Measurements from ENCODE around the gene TRPM4. TPM values are rescaled to one million over a fixed set of nuclear protein-coding genes. Genes with fewer than 3 reads are reported as not detected.
A peak's percentile ranks its signal among the peaks of the same experiment; 100 is the strongest.

Gene TRPM4
- total and polyA plus RNA-seq, 2 of the 13 experiments (the other 11 are each of a cell fraction or from before 2014, with no cell fraction given), result 1.9 to 4.3 TPM

DNA sequence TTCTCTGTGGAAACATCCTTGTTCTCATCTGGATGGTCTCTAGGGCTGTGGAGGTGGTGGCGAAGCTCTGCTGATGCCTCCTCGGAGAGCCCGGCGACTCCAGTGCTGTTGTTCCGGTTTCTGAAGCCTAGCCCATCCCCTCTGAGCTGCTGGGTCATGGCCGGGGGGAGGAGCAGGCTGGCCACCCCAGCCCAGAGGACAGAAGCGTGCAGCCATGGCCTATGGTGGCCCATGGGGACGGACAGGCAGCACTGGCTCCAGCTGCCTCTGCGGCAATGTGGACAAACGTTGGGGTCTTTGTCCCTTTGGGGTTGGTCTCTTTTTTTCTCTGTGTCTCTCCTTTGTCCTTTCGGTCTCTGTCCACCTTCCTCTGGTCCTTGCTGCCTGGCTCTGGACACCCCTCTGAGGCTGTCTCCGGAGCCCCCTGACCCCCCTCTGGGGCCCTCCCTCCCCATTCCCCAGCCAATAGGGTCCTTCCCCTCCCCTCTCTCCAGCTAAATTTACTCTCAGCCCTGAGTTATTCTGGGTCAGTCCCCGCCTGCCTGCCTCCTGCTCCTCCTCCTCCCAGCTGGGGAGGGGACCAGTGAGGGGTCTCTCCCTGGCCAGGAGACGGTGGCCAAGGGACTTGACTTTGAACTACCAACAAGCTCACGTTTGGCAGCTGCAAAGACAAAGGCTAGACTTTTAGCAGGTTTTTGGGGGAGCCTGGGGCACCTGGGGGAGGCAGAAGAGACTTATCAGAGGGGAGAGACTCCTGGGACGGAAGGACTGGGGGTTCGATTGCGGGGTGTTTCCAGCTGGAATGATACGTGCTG, 2.4 kb upstream of the TRPM4 start, which contains the start of gene HRC (continued):
- TF ChIP-seq HMGXB4 (CRISPR knock-in tag; IDR thresholded peaks at IDR 0.05; ENCODE audit: borderline replicate concordance in 1 of 2, low read depth in 1 of 2) (0 out of 4 replicates have a peak, but pooled peaks of 1 of the 2 experiments have one; percentile 24), HNRNPH1 (optimal IDR thresholded peaks at IDR 0.05; ENCODE audit: low read depth, low read length) (no peak), NR2C2 (CRISPR knock-in tag; IDR thresholded peaks at IDR 0.05; ENCODE audit: borderline replicate concordance) (peak; percentile 71), ZNF552 (CRISPR knock-in tag; IDR thresholded peaks at IDR 0.05; ENCODE audit: borderline replicate concordance) (no peak), ZNF263 (CRISPR knock-in tag; IDR thresholded peaks at IDR 0.05) (0 out of 2 replicates have a peak, but pooled peaks have one; percentile 30), ESRRA (CRISPR knock-in tag; IDR thresholded peaks at IDR 0.05; ENCODE audit: low read depth) (0 out of 2 replicates have a peak, but pooled peaks have one; percentile 33), ZNF691 (CRISPR knock-in tag; IDR thresholded peaks at IDR 0.05; ENCODE audit: borderline replicate concordance, low read depth) (0 out of 2 replicates have a peak, but pooled peaks have one; percentile 42), ZFX (CRISPR knock-in tag; IDR thresholded peaks at IDR 0.05; ENCODE audit: low read depth) (peak; percentile 69), KLF6 (CRISPR knock-in tag; IDR thresholded peaks at IDR 0.05) (no peak), ZBTB7B (CRISPR knock-in tag; IDR thresholded peaks at IDR 0.05) (0 out of 2 replicates have a peak, but pooled peaks have one; percentile 32), TP53 (CRISPR knock-in tag; conservative IDR thresholded peaks at IDR 0.05) (no peak), ZBTB46 (CRISPR knock-in tag; IDR thresholded peaks at IDR 0.05; ENCODE audit: borderline replicate concordance) (no peak)
- TF ChIP-seq, protein P1, sequence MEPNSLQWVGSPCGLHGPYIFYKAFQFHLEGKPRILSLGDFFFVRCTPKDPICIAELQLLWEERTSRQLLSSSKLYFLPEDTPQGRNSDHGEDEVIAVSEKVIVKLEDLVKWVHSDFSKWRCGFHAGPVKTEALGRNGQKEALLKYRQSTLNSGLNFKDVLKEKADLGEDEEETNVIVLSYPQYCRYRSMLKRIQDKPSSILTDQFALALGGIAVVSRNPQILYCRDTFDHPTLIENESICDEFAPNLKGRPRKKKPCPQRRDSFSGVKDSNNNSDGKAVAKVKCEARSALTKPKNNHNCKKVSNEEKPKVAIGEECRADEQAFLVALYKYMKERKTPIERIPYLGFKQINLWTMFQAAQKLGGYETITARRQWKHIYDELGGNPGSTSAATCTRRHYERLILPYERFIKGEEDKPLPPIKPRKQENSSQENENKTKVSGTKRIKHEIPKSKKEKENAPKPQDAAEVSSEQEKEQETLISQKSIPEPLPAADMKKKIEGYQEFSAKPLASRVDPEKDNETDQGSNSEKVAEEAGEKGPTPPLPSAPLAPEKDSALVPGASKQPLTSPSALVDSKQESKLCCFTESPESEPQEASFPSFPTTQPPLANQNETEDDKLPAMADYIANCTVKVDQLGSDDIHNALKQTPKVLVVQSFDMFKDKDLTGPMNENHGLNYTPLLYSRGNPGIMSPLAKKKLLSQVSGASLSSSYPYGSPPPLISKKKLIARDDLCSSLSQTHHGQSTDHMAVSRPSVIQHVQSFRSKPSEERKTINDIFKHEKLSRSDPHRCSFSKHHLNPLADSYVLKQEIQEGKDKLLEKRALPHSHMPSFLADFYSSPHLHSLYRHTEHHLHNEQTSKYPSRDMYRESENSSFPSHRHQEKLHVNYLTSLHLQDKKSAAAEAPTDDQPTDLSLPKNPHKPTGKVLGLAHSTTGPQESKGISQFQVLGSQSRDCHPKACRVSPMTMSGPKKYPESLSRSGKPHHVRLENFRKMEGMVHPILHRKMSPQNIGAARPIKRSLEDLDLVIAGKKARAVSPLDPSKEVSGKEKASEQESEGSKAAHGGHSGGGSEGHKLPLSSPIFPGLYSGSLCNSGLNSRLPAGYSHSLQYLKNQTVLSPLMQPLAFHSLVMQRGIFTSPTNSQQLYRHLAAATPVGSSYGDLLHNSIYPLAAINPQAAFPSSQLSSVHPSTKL (CRISPR knock-in tag; IDR thresholded peaks at IDR 0.05), result peak; percentile 40; the same call in 1 of the 2 replicates
- TF ChIP-seq, protein P2, sequence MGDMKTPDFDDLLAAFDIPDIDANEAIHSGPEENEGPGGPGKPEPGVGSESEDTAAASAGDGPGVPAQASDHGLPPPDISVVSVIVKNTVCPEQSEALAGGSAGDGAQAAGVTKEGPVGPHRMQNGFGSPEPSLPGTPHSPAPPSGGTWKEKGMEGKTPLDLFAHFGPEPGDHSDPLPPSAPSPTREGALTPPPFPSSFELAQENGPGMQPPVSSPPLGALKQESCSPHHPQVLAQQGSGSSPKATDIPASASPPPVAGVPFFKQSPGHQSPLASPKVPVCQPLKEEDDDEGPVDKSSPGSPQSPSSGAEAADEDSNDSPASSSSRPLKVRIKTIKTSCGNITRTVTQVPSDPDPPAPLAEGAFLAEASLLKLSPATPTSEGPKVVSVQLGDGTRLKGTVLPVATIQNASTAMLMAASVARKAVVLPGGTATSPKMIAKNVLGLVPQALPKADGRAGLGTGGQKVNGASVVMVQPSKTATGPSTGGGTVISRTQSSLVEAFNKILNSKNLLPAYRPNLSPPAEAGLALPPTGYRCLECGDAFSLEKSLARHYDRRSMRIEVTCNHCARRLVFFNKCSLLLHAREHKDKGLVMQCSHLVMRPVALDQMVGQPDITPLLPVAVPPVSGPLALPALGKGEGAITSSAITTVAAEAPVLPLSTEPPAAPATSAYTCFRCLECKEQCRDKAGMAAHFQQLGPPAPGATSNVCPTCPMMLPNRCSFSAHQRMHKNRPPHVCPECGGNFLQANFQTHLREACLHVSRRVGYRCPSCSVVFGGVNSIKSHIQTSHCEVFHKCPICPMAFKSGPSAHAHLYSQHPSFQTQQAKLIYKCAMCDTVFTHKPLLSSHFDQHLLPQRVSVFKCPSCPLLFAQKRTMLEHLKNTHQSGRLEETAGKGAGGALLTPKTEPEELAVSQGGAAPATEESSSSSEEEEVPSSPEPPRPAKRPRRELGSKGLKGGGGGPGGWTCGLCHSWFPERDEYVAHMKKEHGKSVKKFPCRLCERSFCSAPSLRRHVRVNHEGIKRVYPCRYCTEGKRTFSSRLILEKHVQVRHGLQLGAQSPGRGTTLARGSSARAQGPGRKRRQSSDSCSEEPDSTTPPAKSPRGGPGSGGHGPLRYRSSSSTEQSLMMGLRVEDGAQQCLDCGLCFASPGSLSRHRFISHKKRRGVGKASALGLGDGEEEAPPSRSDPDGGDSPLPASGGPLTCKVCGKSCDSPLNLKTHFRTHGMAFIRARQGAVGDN (CRISPR knock-in tag; IDR thresholded peaks at IDR 0.05), result peak; percentile 76

All from HepG2 (cell line).